Activated CD8-positive, alpha-beta T cell treated with anti-CD3 and anti-CD28 coated beads, Interleukin-2, amount 10 ng/mL, durations not matched to agents 7 days and 5 days (primary cell): ENCODE measurements around the gene PAK5. TPM values are rescaled to one million over a fixed set of nuclear protein-coding genes. Genes with fewer than 3 reads are reported as not detected.
A peak's percentile ranks its signal among the peaks of the same experiment; 100 is the strongest.

ENCODE experiments used
- ATAC-seq: fragments of 150-1000 bp; cut with Tn5 transposase; one replicate; pipeline ENCODE4 v1.10.0; 2021; ENCODE audit warnings: moderate library complexity
- CTCF ChIA-PET: fragments of 350-600 bp; sonication (Branson Sonifier 250); formaldehyde crosslinking; loops from one replicate; lab custom pipeline; 2021; ENCODE audit warnings: antibody characterized with exemption; lab: Charles Lee
- POLR2A ChIA-PET: fragments of 350-600 bp; sonication (Branson Sonifier 250); formaldehyde crosslinking; loops from one replicate; lab custom pipeline; 2021; ENCODE audit warnings: antibody characterized with exemption; lab: Charles Lee
- DNase-seq: peaks from one replicate; pipeline ENCODE4 v3.0.0-alpha.2; 2020
- H3K27ac Mint-ChIP-seq: one replicate; pipeline ENCODE4 v1.8.0; 2021; ENCODE audit warnings: mild to moderate bottlenecking, mixed read lengths
- H3K27me3 Mint-ChIP-seq: one replicate; pipeline ENCODE4 v1.8.0; 2021; ENCODE audit warnings: low read depth, mixed read lengths
- H3K36me3 Mint-ChIP-seq: one replicate; pipeline ENCODE4 v1.8.0; 2021; ENCODE audit warnings: low read depth, mixed read lengths
- H3K4me1 Mint-ChIP-seq: one replicate; pipeline ENCODE4 v1.8.0; 2021; ENCODE audit warnings: low read depth, mixed read lengths
- H3K4me3 Mint-ChIP-seq: one replicate; pipeline ENCODE4 v1.8.0; 2021; ENCODE audit warnings: mild to moderate bottlenecking, mixed read lengths
- H3K9me3 Mint-ChIP-seq: one replicate; pipeline ENCODE4 v1.8.0; 2022; ENCODE audit warnings: mixed read lengths; ENCODE audit not compliant: insufficient read depth
- total RNA-seq, 2 experiments: library from RNA; stranded (reverse); gene quantifications; one replicate each; pipeline ENCODE4 v1.2.3, GENCODE V29; 2021

The PAK5 gene
- total RNA-seq, 2 experiments from 2014 or later, result not detected

- ATAC-seq (no peak), DNase-seq (no peak)
- H3K4me3 Mint-ChIP-seq, result no peak overlapping the region
- no peaks in the 10 kb centered on the region for H3K27me3 Mint-ChIP-seq
- H3K4me1 Mint-ChIP-seq, result no peaks in the 10 kb centered on the region
- no peaks in the 10 kb centered on the region for H3K9me3 Mint-ChIP-seq
- H3K27ac Mint-ChIP-seq, result no peak overlapping the region
- CTCF ChIA-PET, result interaction anchor here (2.0 to 4.0 kb wide), 2 partner anchors 203 kb away, joined by 16 to 72 read pairs; no protein-coding TSS in a partner anchor
- no peaks in the 10 kb centered on the region for H3K36me3 Mint-ChIP-seq
- POLR2A ChIA-PET, result no interaction called here
These were observed 227.0 kb downstream of the PAK5 start for GRCh38 chr20:9611921-9612320.

- ChIA-PET POLR2A (no interaction called here), CTCF (interaction anchor here (0.9 to 4.0 kb wide), 3 partner anchors 10 to 202 kb away, joined by 3 to 72 read pairs (median 4); no protein-coding TSS in a partner anchor)
- DNase-seq (no peak), ATAC-seq (no peak)
- H3K36me3 Mint-ChIP-seq, result no peaks in the 10 kb centered on the region
- H3K27me3 Mint-ChIP-seq, result no peaks in the 10 kb centered on the region
- H3K27ac Mint-ChIP-seq, result no peak overlapping the region
- H3K4me3 Mint-ChIP-seq, result no peak overlapping the region
- no peaks in the 10 kb centered on the region for H3K9me3 Mint-ChIP-seq
- no peaks in the 10 kb centered on the region for H3K4me1 Mint-ChIP-seq
These were observed 228.2 kb downstream of the PAK5 start for GRCh38 chr20:9610665-9611064.

- ChIA-PET CTCF (interaction anchor here (0.8 to 4.0 kb wide), 8 partner anchors 9 to 204 kb away, joined by 3 to 72 read pairs (median 4); no protein-coding TSS in a partner anchor), POLR2A (interaction anchor here (0.7 kb wide), 1 partner anchor 1657 kb away, joined by 3 read pairs; no protein-coding TSS in a partner anchor)
- DNase-seq, result peak; percentile 70
- no peak for ATAC-seq
- no peaks in the 10 kb centered on the region for H3K36me3 Mint-ChIP-seq
- no peaks in the 10 kb centered on the region for H3K27me3 Mint-ChIP-seq
- H3K27ac Mint-ChIP-seq, result no peak overlapping the region
- no peaks in the 10 kb centered on the region for H3K4me1 Mint-ChIP-seq
- H3K4me3 Mint-ChIP-seq, result no peak overlapping the region
- H3K9me3 Mint-ChIP-seq, result no peaks in the 10 kb centered on the region
These were observed 228.9 kb downstream of the PAK5 start for GRCh38 chr20:9609887-9610502.

GRCh38 chr20:9608639-9609340 lies 230.1 kb downstream of the PAK5 start:
- no peak overlapping the region for H3K4me3 Mint-ChIP-seq
- H3K9me3 Mint-ChIP-seq, result no peaks in the 10 kb centered on the region
- H3K4me1 Mint-ChIP-seq, result no peaks in the 10 kb centered on the region
- H3K36me3 Mint-ChIP-seq, result no peaks in the 10 kb centered on the region
- H3K27me3 Mint-ChIP-seq, result no peaks in the 10 kb centered on the region
- POLR2A ChIA-PET, result no interaction called here
- DNase-seq (no peak), ATAC-seq (no peak)
- CTCF ChIA-PET, result interaction anchor here (4.0 kb wide), 1 partner anchor 200 kb away, joined by 72 read pairs; no protein-coding TSS in a partner anchor
- no peak overlapping the region for H3K27ac Mint-ChIP-seq

GRCh38 chr20:9602847-9603183 lies 236.1 kb downstream of the PAK5 start:
- DNase-seq, result no peak
- Mint-ChIP-seq H3K4me1 (no peaks in the 10 kb centered on the region), H3K4me3 (no peak overlapping the region), H3K27me3 (no peaks in the 10 kb centered on the region), H3K27ac (no peak overlapping the region), H3K9me3 (no peaks in the 10 kb centered on the region), H3K36me3 (no peaks in the 10 kb centered on the region)
- ChIA-PET CTCF (interaction anchor here (2.0 kb wide), 2 partner anchors 14 to 195 kb away, joined by 9 to 10 read pairs; no protein-coding TSS in a partner anchor), POLR2A (interaction anchor here (0.5 kb wide), 1 partner anchor 188 kb away, joined by 3 read pairs; no protein-coding TSS in a partner anchor)
- no peak for ATAC-seq

- H3K4me1 Mint-ChIP-seq, result no peaks in the 10 kb centered on the region
- POLR2A ChIA-PET, result no interaction called here
- H3K4me3 Mint-ChIP-seq, result no peak overlapping the region
- no peak overlapping the region for H3K27ac Mint-ChIP-seq
- H3K36me3 Mint-ChIP-seq, result no peaks in the 10 kb centered on the region
- H3K27me3 Mint-ChIP-seq, result no peaks in the 10 kb centered on the region
- H3K9me3 Mint-ChIP-seq, result no peaks in the 10 kb centered on the region
- CTCF ChIA-PET, result interaction anchor here (1.0 kb wide), 1 partner anchor 9 kb away, joined by 4 read pairs; no protein-coding TSS in a partner anchor
- ATAC-seq (no peak), DNase-seq (no peak)
These were observed 238.3 kb downstream of the PAK5 start for GRCh38 chr20:9600562-9600961.

GRCh38 chr20:9597547-9597946 lies 241.3 kb downstream of the PAK5 start:
- no peaks in the 10 kb centered on the region for H3K36me3 Mint-ChIP-seq
- ChIA-PET POLR2A (no interaction called here), CTCF (no interaction called here)
- H3K27me3 Mint-ChIP-seq, result no peaks in the 10 kb centered on the region
- no peak overlapping the region for H3K27ac Mint-ChIP-seq
- no peak overlapping the region for H3K4me3 Mint-ChIP-seq
- DNase-seq, result no peak
- H3K9me3 Mint-ChIP-seq, result no peaks in the 10 kb centered on the region
- ATAC-seq, result no peak
- H3K4me1 Mint-ChIP-seq, result no peaks in the 10 kb centered on the region

GRCh38 chr20:9595763-9596162 lies 243.1 kb downstream of the PAK5 start:
- Mint-ChIP-seq H3K4me1 (no peaks in the 10 kb centered on the region), H3K4me3 (no peak overlapping the region), H3K27me3 (no peaks in the 10 kb centered on the region), H3K36me3 (no peaks in the 10 kb centered on the region), H3K9me3 (no peaks in the 10 kb centered on the region), H3K27ac (no peak overlapping the region)
- POLR2A ChIA-PET, result no interaction called here
- no peak for ATAC-seq
- no peak for DNase-seq
- CTCF ChIA-PET, result no interaction called here

GRCh38 chr20:9594284-9594875 lies 244.5 kb downstream of the PAK5 start:
- ATAC-seq (no peak), DNase-seq (no peak)
- no peaks in the 10 kb centered on the region for H3K4me1 Mint-ChIP-seq
- CTCF ChIA-PET, result no interaction called here
- H3K9me3 Mint-ChIP-seq, result no peaks in the 10 kb centered on the region
- POLR2A ChIA-PET, result no interaction called here
- H3K27ac Mint-ChIP-seq, result no peak overlapping the region
- no peaks in the 10 kb centered on the region for H3K36me3 Mint-ChIP-seq
- H3K4me3 Mint-ChIP-seq, result no peak overlapping the region
- H3K27me3 Mint-ChIP-seq, result no peaks in the 10 kb centered on the region

- no peak overlapping the region for H3K27ac Mint-ChIP-seq
- CTCF ChIA-PET, result no interaction called here
- POLR2A ChIA-PET, result no interaction called here
- H3K9me3 Mint-ChIP-seq, result no peaks in the 10 kb centered on the region
- no peaks in the 10 kb centered on the region for H3K27me3 Mint-ChIP-seq
- DNase-seq, result no peak
- no peak for ATAC-seq
- no peaks in the 10 kb centered on the region for H3K4me1 Mint-ChIP-seq
- no peaks in the 10 kb centered on the region for H3K36me3 Mint-ChIP-seq
- H3K4me3 Mint-ChIP-seq, result no peak overlapping the region
These were observed 246.5 kb downstream of the PAK5 start for GRCh38 chr20:9592419-9592818.

GRCh38 chr20:9591080-9591479 lies 247.8 kb downstream of the PAK5 start:
- H3K27me3 Mint-ChIP-seq, result no peaks in the 10 kb centered on the region
- ATAC-seq (no peak), DNase-seq (no peak)
- no peaks in the 10 kb centered on the region for H3K4me1 Mint-ChIP-seq
- H3K27ac Mint-ChIP-seq, result no peak overlapping the region
- H3K4me3 Mint-ChIP-seq, result no peak overlapping the region
- no peaks in the 10 kb centered on the region for H3K9me3 Mint-ChIP-seq
- H3K36me3 Mint-ChIP-seq, result no peaks in the 10 kb centered on the region
- ChIA-PET POLR2A (no interaction called here), CTCF (no interaction called here)

GRCh38 chr20:9590189-9590588 lies 248.7 kb downstream of the PAK5 start:
- H3K4me3 Mint-ChIP-seq, result no peak overlapping the region
- no peaks in the 10 kb centered on the region for H3K9me3 Mint-ChIP-seq
- ChIA-PET POLR2A (no interaction called here), CTCF (no interaction called here)
- DNase-seq (no peak), ATAC-seq (no peak)
- no peak overlapping the region for H3K27ac Mint-ChIP-seq
- no peaks in the 10 kb centered on the region for H3K36me3 Mint-ChIP-seq
- no peaks in the 10 kb centered on the region for H3K4me1 Mint-ChIP-seq
- H3K27me3 Mint-ChIP-seq, result no peaks in the 10 kb centered on the region
